ENCODE data around the gene TFEC.

GRCh38 chr7:116045532-116045931, 15.0 kb upstream of the TFEC start:
- no peak for TF ChIP-seq CTCF (IDR thresholded peaks at IDR 0.05)
- TF ChIP-seq ZFX (IDR thresholded peaks at IDR 0.05; ENCODE audit: borderline replicate concordance): no peak
